Measurements from ENCODE around the gene VPS33A.

DNA sequence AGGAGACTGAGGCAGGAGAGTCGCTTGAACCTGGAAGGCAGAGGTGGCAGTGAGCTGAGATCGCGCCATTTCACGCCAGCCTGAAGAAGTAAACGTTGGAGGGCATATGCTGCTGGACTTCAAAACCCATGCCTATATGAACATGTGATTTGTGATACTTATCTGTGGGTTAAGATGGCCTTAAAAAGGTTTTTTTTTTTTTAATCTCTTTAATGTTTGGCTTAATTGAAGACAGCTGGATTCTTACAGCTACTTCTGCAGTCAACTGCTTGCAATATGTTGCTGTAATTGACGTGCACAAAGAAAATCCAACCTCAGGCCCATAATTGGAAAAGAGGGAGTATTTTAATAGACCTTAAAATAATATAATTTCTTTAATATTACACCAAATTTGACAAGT lies 64.3 kb downstream of the VPS33A start:
- TF ChIP-seq, protein P1, sequence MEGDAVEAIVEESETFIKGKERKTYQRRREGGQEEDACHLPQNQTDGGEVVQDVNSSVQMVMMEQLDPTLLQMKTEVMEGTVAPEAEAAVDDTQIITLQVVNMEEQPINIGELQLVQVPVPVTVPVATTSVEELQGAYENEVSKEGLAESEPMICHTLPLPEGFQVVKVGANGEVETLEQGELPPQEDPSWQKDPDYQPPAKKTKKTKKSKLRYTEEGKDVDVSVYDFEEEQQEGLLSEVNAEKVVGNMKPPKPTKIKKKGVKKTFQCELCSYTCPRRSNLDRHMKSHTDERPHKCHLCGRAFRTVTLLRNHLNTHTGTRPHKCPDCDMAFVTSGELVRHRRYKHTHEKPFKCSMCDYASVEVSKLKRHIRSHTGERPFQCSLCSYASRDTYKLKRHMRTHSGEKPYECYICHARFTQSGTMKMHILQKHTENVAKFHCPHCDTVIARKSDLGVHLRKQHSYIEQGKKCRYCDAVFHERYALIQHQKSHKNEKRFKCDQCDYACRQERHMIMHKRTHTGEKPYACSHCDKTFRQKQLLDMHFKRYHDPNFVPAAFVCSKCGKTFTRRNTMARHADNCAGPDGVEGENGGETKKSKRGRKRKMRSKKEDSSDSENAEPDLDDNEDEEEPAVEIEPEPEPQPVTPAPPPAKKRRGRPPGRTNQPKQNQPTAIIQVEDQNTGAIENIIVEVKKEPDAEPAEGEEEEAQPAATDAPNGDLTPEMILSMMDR (optimal IDR thresholded peaks at IDR 0.05 in 1 of 3, IDR thresholded peaks at IDR 0.05 in 1 of 3, conservative IDR thresholded peaks at IDR 0.05 in 1 of 3; ENCODE audit: extremely low read depth in 1 of 3, insufficient read depth in 2 of 3, low read length in 3 of 3) = no peak
- no peak for TF ChIP-seq EZH2 (IDR thresholded peaks at IDR 0.05; ENCODE audit: low read length)

Measured in keratinocyte (primary cell).